Activated naive CD4-positive, alpha-beta T cell treated with anti-CD3 and anti-CD28 coated beads, Interleukin-2, amount 50 U/mL, for 72 hours (primary cell): ENCODE data around the gene PDIA6. TPM values are rescaled to one million over a fixed set of nuclear protein-coding genes. Genes with fewer than 3 reads are reported as not detected.

Source experiments
- ATAC-seq, 2 donors: fragments of 150-1000 bp; cut with Tn5 transposase; 2 replicates each; pipeline ENCODE4 v1.10.0; 2021; ENCODE audit warnings: mild to moderate bottlenecking in 2 of 2, moderate library complexity in 2 of 2
- DNase-seq, 2 donors: peaks; one replicate each; pipeline ENCODE4 v3.0.0; 2021 to 2022; ENCODE audit warnings: low spot score in 2 of 2
- H3K27ac Mint-ChIP-seq, 2 donors: one replicate each; pipeline ENCODE4 v1.8.0; 2022; ENCODE audit warnings: mild to moderate bottlenecking in 2 of 2, mixed read lengths in 2 of 2
- H3K36me3 Mint-ChIP-seq, 2 donors: one replicate each; pipeline ENCODE4 v1.8.0; 2022; ENCODE audit warnings: mixed read lengths in 2 of 2
- H3K9me3 Mint-ChIP-seq, 2 donors: one replicate each; pipeline ENCODE4 v1.8.0; 2022; ENCODE audit warnings: mixed read lengths in 2 of 2
- total RNA-seq, 2 donors: library from RNA; stranded (reverse); gene quantifications; one replicate each; pipeline ENCODE4 v1.2.3, GENCODE V29; 2022

The PDIA6 gene
- total RNA-seq, 2 donors from 2014 or later, result 110 to 133 TPM

GRCh38 chr2:10765914-10766313 lies 46.7 kb downstream of the PDIA6 start:
- no peak overlapping the region for H3K27ac Mint-ChIP-seq
- H3K9me3 Mint-ChIP-seq, result no peaks in the 10 kb centered on the region
- no peak for ATAC-seq
- DNase-seq, result no peak
- no peaks in the 10 kb centered on the region for H3K36me3 Mint-ChIP-seq

GRCh38 chr2:10765461-10765860 lies 47.1 kb downstream of the PDIA6 start:
- DNase-seq (no peak), ATAC-seq (no peak)
- no peaks in the 10 kb centered on the region for H3K36me3 Mint-ChIP-seq
- no peak overlapping the region for H3K27ac Mint-ChIP-seq
- H3K9me3 Mint-ChIP-seq, result no peaks in the 10 kb centered on the region

- Mint-ChIP-seq H3K36me3 (no peaks in the 10 kb centered on the region), H3K9me3 (no peaks in the 10 kb centered on the region), H3K27ac (no peak overlapping the region)
- no peak for DNase-seq
- ATAC-seq, result no peak
These were observed 47.7 kb downstream of the PDIA6 start for GRCh38 chr2:10764896-10765295.

- Mint-ChIP-seq H3K9me3 (no peaks in the 10 kb centered on the region), H3K36me3 (no peaks in the 10 kb centered on the region), H3K27ac (no peak overlapping the region)
- ATAC-seq (no peak), DNase-seq (no peak)
These were observed 48.3 kb downstream of the PDIA6 start for GRCh38 chr2:10764096-10764785.

- no peaks in the 10 kb centered on the region for H3K36me3 Mint-ChIP-seq
- no peaks in the 10 kb centered on the region for H3K9me3 Mint-ChIP-seq
- no peak for ATAC-seq
- no peak for DNase-seq
- H3K27ac Mint-ChIP-seq, result no peak overlapping the region
These were observed 49.2 kb downstream of the PDIA6 start for GRCh38 chr2:10763461-10763800.

GRCh38 chr2:10762651-10763460 lies 49.7 kb downstream of the PDIA6 start:
- Mint-ChIP-seq H3K9me3 (no peaks in the 10 kb centered on the region), H3K36me3 (no peaks in the 10 kb centered on the region), H3K27ac (no peak overlapping the region)
- no peak for DNase-seq
- no peak for ATAC-seq

GRCh38 chr2:10761591-10761990 lies 51.0 kb downstream of the PDIA6 start:
- ATAC-seq, result no peak
- H3K9me3 Mint-ChIP-seq, result no peaks in the 10 kb centered on the region
- H3K27ac Mint-ChIP-seq, result no peak overlapping the region
- DNase-seq, result no peak
- no peaks in the 10 kb centered on the region for H3K36me3 Mint-ChIP-seq

GRCh38 chr2:10760794-10761504 lies 51.6 kb downstream of the PDIA6 start:
- H3K27ac Mint-ChIP-seq, result no peak overlapping the region

GRCh38 chr2:10759151-10759714 lies 53.4 kb downstream of the PDIA6 start:
- no peak for ATAC-seq
- H3K27ac Mint-ChIP-seq, result no peak overlapping the region
- no peaks in the 10 kb centered on the region for H3K36me3 Mint-ChIP-seq
- DNase-seq, result no peak
- H3K9me3 Mint-ChIP-seq, result no peaks in the 10 kb centered on the region

More at GRCh38 chr2:10760794-10761504, 51.6 kb downstream of the PDIA6 start:
- Mint-ChIP-seq H3K36me3 (no peaks in the 10 kb centered on the region), H3K9me3 (no peaks in the 10 kb centered on the region)
- no peak for ATAC-seq
- DNase-seq, result no peak

GRCh38 chr2:10757814-10758286 lies 54.7 kb downstream of the PDIA6 start:
- H3K36me3 Mint-ChIP-seq, result no peaks in the 10 kb centered on the region
- H3K9me3 Mint-ChIP-seq, result no peaks in the 10 kb centered on the region
- ATAC-seq (no peak), DNase-seq (no peak)
- H3K27ac Mint-ChIP-seq, result no peak overlapping the region

- Mint-ChIP-seq H3K36me3 (no peaks in the 10 kb centered on the region), H3K9me3 (no peaks in the 10 kb centered on the region), H3K27ac (no peak overlapping the region)
- DNase-seq (no peak), ATAC-seq (no peak)
These were observed 57.0 kb downstream of the PDIA6 start for GRCh38 chr2:10755621-10756020.

- no peak overlapping the region for H3K27ac Mint-ChIP-seq
- DNase-seq (no peak), ATAC-seq (no peak)
- no peaks in the 10 kb centered on the region for H3K36me3 Mint-ChIP-seq
- no peaks in the 10 kb centered on the region for H3K9me3 Mint-ChIP-seq
These were observed 58.7 kb downstream of the PDIA6 start for GRCh38 chr2:10753876-10754275.

- ATAC-seq, result no peak
- Mint-ChIP-seq H3K36me3 (no peaks in the 10 kb centered on the region), H3K27ac (no peak overlapping the region), H3K9me3 (no peaks in the 10 kb centered on the region)
- no peak for DNase-seq
These were observed 59.4 kb downstream of the PDIA6 start for GRCh38 chr2:10753156-10753555.

- Mint-ChIP-seq H3K27ac (no peak overlapping the region), H3K9me3 (no peaks in the 10 kb centered on the region), H3K36me3 (no peaks in the 10 kb centered on the region)
- ATAC-seq (no peak), DNase-seq (no peak)
These were observed 60.3 kb downstream of the PDIA6 start for GRCh38 chr2:10752236-10752635.

- no peaks in the 10 kb centered on the region for H3K9me3 Mint-ChIP-seq
- peaks cover 0 to 3% of the 10 kb centered on the region in 2 donors for H3K36me3 Mint-ChIP-seq
- DNase-seq (no peak), ATAC-seq (no peak)
- no peak overlapping the region for H3K27ac Mint-ChIP-seq
These were observed 62.0 kb downstream of the PDIA6 start for GRCh38 chr2:10750610-10751009.

- H3K27ac Mint-ChIP-seq, result no peak overlapping the region
- H3K9me3 Mint-ChIP-seq, result no peaks in the 10 kb centered on the region
- peaks cover 0 to 6% of the 10 kb centered on the region in 2 donors for H3K36me3 Mint-ChIP-seq
- DNase-seq, result no peak
- ATAC-seq, result no peak
These were observed 69.9 kb downstream of the PDIA6 start for GRCh38 chr2:10742666-10743065.

GRCh38 chr2:10741139-10741538 lies 71.4 kb downstream of the PDIA6 start:
- DNase-seq, result no peak
- Mint-ChIP-seq H3K36me3 (peaks cover 0 to 6% of the 10 kb centered on the region in 2 donors), H3K27ac (no peak overlapping the region), H3K9me3 (no peaks in the 10 kb centered on the region)
- ATAC-seq, result no peak
